Right ventricle myocardium inferior (tissue), 1 donor: Measurements from ENCODE around the gene LCE3C. TPM values are rescaled to one million over a fixed set of nuclear protein-coding genes. Genes with fewer than 3 reads are reported as not detected.
"Not testable (repeated sequence)": the region's sequence is repeated elsewhere in the genome, so short reads cannot be mapped to it uniquely, and the experiment has no call there.

Source experiments
- ATAC-seq: fragments of 200-7000 bp; cut with Tn5 transposase; one replicate; pipeline ENCODE4 v1.9.1; 2020; ENCODE audit warnings: mild to moderate bottlenecking, moderate library complexity
- DNase-seq: peaks from one replicate; pipeline ENCODE4 v3.0.0; 2021; ENCODE audit errors: missing footprints
- intact Hi-C: fragments of 100-400 bp; cut with DNase I; formaldehyde crosslinking; loops from one replicate; pipeline ENCODE4 v1.11.0; 2022
- long read RNA-seq: library from polyadenylated mRNA; unstranded; transcript quantifications from one replicate; pipeline ENCODE4 v2.0.0, GENCODE V29; 2021
- total RNA-seq: library from RNA; stranded (reverse); fragmentation: NEBNext Ultra II Directional; extraction: Animal tissue kit (Norgen Biotek cat#: 25700); gene quantifications from one replicate; pipeline ENCODE4 v1.2.1, GENCODE V29; 2021
- donor health status: DM: no; HTN: yes; CAD: no; lungs with severe emphysema.

LCE3C gene
- not detected for total RNA-seq
- long read RNA-seq: 0 reads

- DNase-seq: no peak
- intact Hi-C loops: no loop called here
- no peak for ATAC-seq
These were observed at the start of gene LCE3C for GRCh38 chr1:152599934-152600333. Gene LCE3C, plus strand, starts transcription at chr1:152600234. Its CDS starts 498 bp downstream, at chr1:152600732.

- intact Hi-C loops: no loop called here
- ATAC-seq (no peak), DNase-seq (no peak)
These were observed 34.9 kb upstream of the LCE3C start for GRCh38 chr1:152565115-152565514.

GRCh38 chr1:152565535-152566215 is 34.4 kb upstream of the LCE3C start:
- intact Hi-C loops: no loop called here
- DNase-seq (no peak), ATAC-seq (no peak)

- ATAC-seq (no peak), DNase-seq (no peak)
- intact Hi-C loops: no loop called here
These were observed 33.4 kb upstream of the LCE3C start, which contains the start of gene LCE3E for GRCh38 chr1:152566681-152567080. Gene LCE3E, minus strand, starts transcription at chr1:152566780. Its CDS starts 572 bp downstream, at chr1:152566208.

- intact Hi-C loops: no loop called here
These were observed 22.9 kb upstream of the LCE3C start for GRCh38 chr1:152577168-152577567.

GRCh38 chr1:152579526-152579925 is 20.5 kb upstream of the LCE3C start:
- DNase-seq, ATAC-seq, intact Hi-C loops: not testable (repeated sequence)

More at GRCh38 chr1:152577168-152577567, 22.9 kb upstream of the LCE3C start:
- ATAC-seq: no peak
- no peak for DNase-seq

- no peak for DNase-seq
- ATAC-seq: no peak
- intact Hi-C loops: no loop called here
These were observed 19.6 kb upstream of the LCE3C start, which contains the start of gene LCE3D for GRCh38 chr1:152580433-152580832. Gene LCE3D, minus strand, starts transcription at chr1:152580516. Its CDS starts 580 bp downstream, at chr1:152579936.

- no peak for DNase-seq
- ATAC-seq: no peak
- intact Hi-C loops: no loop called here
These were observed 17.4 kb upstream of the LCE3C start for GRCh38 chr1:152582647-152583046.

GRCh38 chr1:152585586-152585985 is 14.4 kb upstream of the LCE3C start:
- ATAC-seq (no peak), DNase-seq (no peak)
- intact Hi-C loops: no loop called here

- no peak for ATAC-seq
- no peak for DNase-seq
- intact Hi-C loops: no loop called here
These were observed 3.0 kb upstream of the LCE3C start for GRCh38 chr1:152596986-152597385.

GRCh38 chr1:152613511-152613910 is 13.5 kb downstream of the LCE3C start, which contains the start of gene LCE3B:
Gene LCE3B, plus strand, starts transcription at chr1:152613811. Its CDS starts 0 bp downstream, at chr1:152613811.
- ATAC-seq: no peak
- intact Hi-C loops: no loop called here
- no peak for DNase-seq

GRCh38 chr1:152621993-152622392 is 22.0 kb downstream of the LCE3C start:
- intact Hi-C loops: no loop called here
- DNase-seq (no peak), ATAC-seq (no peak)

- ATAC-seq (no peak), DNase-seq (no peak)
- intact Hi-C loops: no loop called here
These were observed 22.8 kb downstream of the LCE3C start, which contains the start of gene LCE3A for GRCh38 chr1:152622803-152623202. Gene LCE3A, minus strand, starts transcription at chr1:152623103. Its CDS starts 0 bp downstream, at chr1:152623103.

- ATAC-seq: no peak
- intact Hi-C loops: no loop called here
- no peak for DNase-seq
These were observed 23.3 kb downstream of the LCE3C start for GRCh38 chr1:152623203-152623844.

- no peak for ATAC-seq
- intact Hi-C loops: no loop called here
- DNase-seq: no peak
These were observed 26.7 kb downstream of the LCE3C start for GRCh38 chr1:152626744-152627143.

GRCh38 chr1:152630596-152630995 is 30.6 kb downstream of the LCE3C start:
- intact Hi-C loops: no loop called here
- no peak for DNase-seq
- ATAC-seq: no peak

- intact Hi-C loops: no loop called here
- DNase-seq (no peak), ATAC-seq (no peak)
These were observed 40.3 kb downstream of the LCE3C start for GRCh38 chr1:152640351-152640750.

- no peak for ATAC-seq
- DNase-seq: no peak
- intact Hi-C loops: no loop called here
These were observed 43.9 kb downstream of the LCE3C start for GRCh38 chr1:152643945-152644344.

- intact Hi-C loops: no loop called here
- DNase-seq: no peak
These were observed 45.1 kb downstream of the LCE3C start for GRCh38 chr1:152645146-152645545.

GRCh38 chr1:152646656-152647055 is 46.6 kb downstream of the LCE3C start:
- no peak for DNase-seq
- intact Hi-C loops: no loop called here
- no peak for ATAC-seq

More at GRCh38 chr1:152645146-152645545, 45.1 kb downstream of the LCE3C start:
- no peak for ATAC-seq
